Thyroid gland (tissue), 4 donors: ENCODE data around the gene NDUFS3. TPM values are rescaled to one million over a fixed set of nuclear protein-coding genes. Genes with fewer than 3 reads are reported as not detected.
"Not testable (repeated sequence)": the region's sequence is repeated elsewhere in the genome, so short reads cannot be mapped to it uniquely, and the experiment has no call there.

Experiments
- DNase-seq, 2 donors: peaks; one replicate each; pipeline ENCODE4 v3.0.0-alpha.2; 2019
- H3K27ac ChIP-seq, 3 donors: fragments of 200-600 bp; sonication (generic); 1 replicate in 2 of 3; 2 replicates in 1 of 3; pipeline ENCODE4 v1.5.1; 2016 to 2019; ENCODE audit warnings: mild to moderate bottlenecking in 1 of 3, moderate library complexity in 1 of 3
- H3K27me3 ChIP-seq: fragments of 200-600 bp; sonication (generic); one replicate; pipeline ENCODE4 v1.5.1; 2019
- H3K36me3 ChIP-seq, 2 donors: fragments of 200-600 bp; sonication (generic); one replicate each; pipeline ENCODE4 v1.5.1; 2016 to 2019
- H3K4me1 ChIP-seq, 2 donors: fragments of 200-600 bp; sonication (generic); one replicate each; pipeline ENCODE4 v1.5.1; 2017 to 2019
- H3K4me3 ChIP-seq, 3 donors: fragments of 200-600 bp; sonication (generic); replicated peaks in 1 of 3; 1 replicate in 2 of 3; 2 replicates in 1 of 3; pipeline ENCODE4 v1.5.1; 2016; ENCODE audit warnings: mild to moderate bottlenecking in 1 of 3
- H3K9me3 ChIP-seq: fragments of 200-600 bp; sonication (generic); one replicate; pipeline ENCODE4 v1.5.1; 2017
- POLR2A ChIP-seq, 2 donors: fragments of 450-650 bp; IDR thresholded peaks; one replicate each; pipeline ENCODE4 v1.6.1; 2017; ENCODE audit warnings: antibody characterized with exemption in 2 of 2, mild to moderate bottlenecking in 2 of 2, moderate library complexity in 1 of 2
- WGBS, 2 donors: methylation state at CpG; one replicate each; pipeline ENCODE4 v1.1.5; 2017; 5-methylcytosine and 5-hydroxymethylcytosine counted together
- intact Hi-C: fragments of 100-400 bp; cut with DNase I; formaldehyde crosslinking; loops from one replicate; pipeline ENCODE4 v1.15.1; 2023
- total RNA-seq, 4 donors: library from RNA; depleted of rRNA; stranded (reverse); fragments of >200 nt; gene quantifications; one replicate each; pipeline ENCODE4 v1.2.3, GENCODE V29; 2016
- TF ChIP-seq, protein P1 (sequence below), 6 experiments: fragments of 200-600 bp in 3 of 6; fragments of 450-650 bp in 3 of 6; sonication (generic) in 3 of 6; IDR thresholded peaks; one replicate each; pipeline ENCODE4 v1.5.1; 2016 to 2019; ENCODE audit warnings: antibody characterized with exemption in 6 of 6, mild to moderate bottlenecking in 2 of 6, inconsistent platforms in 1 of 6, moderate library complexity in 1 of 6

The NDUFS3 gene
- total RNA-seq, 4 donors from 2014 or later, result 42.6 to 84.3 (median 81.2) TPM

DNA sequence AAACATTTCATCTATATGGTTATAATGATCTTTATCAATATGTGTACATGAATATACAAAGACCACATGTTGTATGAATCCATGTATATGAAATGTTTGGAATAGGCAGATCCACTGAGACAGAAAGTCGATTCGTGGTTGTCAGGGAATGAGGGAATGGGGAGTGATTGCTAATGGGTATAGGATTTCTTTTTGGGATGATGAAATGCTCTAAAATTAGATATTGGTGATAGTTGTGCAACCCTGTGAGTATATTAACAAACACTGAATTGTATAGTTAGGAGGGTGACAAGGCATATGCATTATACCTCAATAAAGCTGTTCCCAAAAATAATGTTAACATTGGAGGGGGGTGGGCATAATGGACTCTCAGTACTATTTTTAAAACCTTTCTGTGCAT lies 18.4 kb upstream of the NDUFS3 start:
- intact Hi-C loops, result no loop called here
- no peaks in the 10 kb centered on the region for H3K27me3 ChIP-seq
- 91 to 92% methylated on average over 2 of the region's 2 CpGs for WGBS, 2 donors
- H3K4me3 ChIP-seq, result no peak overlapping the region
- H3K27ac ChIP-seq, result no peak overlapping the region
- no peak for DNase-seq
- H3K4me1 ChIP-seq, result peaks cover 5% of the 10 kb centered on the region in 2 donors
- H3K36me3 ChIP-seq, result no peaks in the 10 kb centered on the region
- H3K9me3 ChIP-seq, result no peaks in the 10 kb centered on the region
- TF ChIP-seq, protein P1, sequence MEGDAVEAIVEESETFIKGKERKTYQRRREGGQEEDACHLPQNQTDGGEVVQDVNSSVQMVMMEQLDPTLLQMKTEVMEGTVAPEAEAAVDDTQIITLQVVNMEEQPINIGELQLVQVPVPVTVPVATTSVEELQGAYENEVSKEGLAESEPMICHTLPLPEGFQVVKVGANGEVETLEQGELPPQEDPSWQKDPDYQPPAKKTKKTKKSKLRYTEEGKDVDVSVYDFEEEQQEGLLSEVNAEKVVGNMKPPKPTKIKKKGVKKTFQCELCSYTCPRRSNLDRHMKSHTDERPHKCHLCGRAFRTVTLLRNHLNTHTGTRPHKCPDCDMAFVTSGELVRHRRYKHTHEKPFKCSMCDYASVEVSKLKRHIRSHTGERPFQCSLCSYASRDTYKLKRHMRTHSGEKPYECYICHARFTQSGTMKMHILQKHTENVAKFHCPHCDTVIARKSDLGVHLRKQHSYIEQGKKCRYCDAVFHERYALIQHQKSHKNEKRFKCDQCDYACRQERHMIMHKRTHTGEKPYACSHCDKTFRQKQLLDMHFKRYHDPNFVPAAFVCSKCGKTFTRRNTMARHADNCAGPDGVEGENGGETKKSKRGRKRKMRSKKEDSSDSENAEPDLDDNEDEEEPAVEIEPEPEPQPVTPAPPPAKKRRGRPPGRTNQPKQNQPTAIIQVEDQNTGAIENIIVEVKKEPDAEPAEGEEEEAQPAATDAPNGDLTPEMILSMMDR (IDR thresholded peaks at IDR 0.05), result no peak
- TF ChIP-seq POLR2A (IDR thresholded peaks at IDR 0.05), result no peak

DNA sequence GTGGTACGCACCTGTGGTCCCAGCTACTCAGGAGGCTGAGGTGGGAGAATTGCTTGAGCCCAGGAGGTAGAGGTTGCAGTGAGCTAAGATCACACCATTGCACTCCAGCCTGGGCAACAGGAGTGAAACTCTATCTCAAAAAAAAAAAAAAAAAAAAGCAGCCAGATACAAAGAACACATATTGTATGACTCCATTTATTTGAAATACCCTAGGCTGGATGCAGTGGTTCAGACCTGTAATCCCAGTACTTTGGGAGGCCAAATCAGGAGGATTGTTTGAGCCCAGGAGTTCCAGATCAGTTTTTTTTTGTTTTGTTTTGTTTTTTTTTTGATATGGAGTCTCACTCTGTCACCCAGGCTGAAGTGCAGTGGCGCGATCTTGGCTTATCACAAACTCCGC lies 16.5 kb upstream of the NDUFS3 start:
- H3K4me1 ChIP-seq, result peaks cover 8 to 12% of the 10 kb centered on the region in 2 donors
- H3K27ac ChIP-seq, DNase-seq, H3K27me3 ChIP-seq, H3K36me3 ChIP-seq, H3K4me3 ChIP-seq, intact Hi-C loops, H3K9me3 ChIP-seq: not testable (repeated sequence)
- 95 to 97% methylated on average over 4 of the region's 4 CpGs for WGBS, 2 donors

DNA sequence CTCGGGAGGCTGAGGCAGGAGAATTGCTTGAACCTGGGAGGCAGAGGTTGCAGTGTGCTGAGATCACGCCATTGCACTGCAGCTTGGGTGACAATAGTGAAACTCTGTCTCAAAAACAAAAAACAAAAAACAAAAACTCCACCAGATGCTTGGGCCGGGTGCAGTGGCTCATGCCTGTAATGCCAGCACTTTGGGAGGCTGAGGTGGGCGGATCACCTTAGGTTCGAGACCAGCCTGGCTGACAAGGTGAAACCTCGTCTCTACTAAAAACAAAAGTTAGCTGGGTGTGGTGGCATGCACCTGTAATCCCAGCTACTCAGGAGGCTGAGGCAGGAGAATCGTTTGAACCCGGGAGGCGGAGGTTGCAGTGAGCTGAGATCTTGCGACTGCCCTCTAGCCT lies 14.5 kb upstream of the NDUFS3 start:
- H3K27ac ChIP-seq, H3K9me3 ChIP-seq, intact Hi-C loops, H3K27me3 ChIP-seq, DNase-seq, H3K4me3 ChIP-seq, H3K36me3 ChIP-seq: not testable (repeated sequence)
- peaks cover 8 to 12% of the 10 kb centered on the region in 2 donors for H3K4me1 ChIP-seq
- 95 to 96% methylated on average over 10 of the region's 10 CpGs for WGBS, 2 donors

DNA sequence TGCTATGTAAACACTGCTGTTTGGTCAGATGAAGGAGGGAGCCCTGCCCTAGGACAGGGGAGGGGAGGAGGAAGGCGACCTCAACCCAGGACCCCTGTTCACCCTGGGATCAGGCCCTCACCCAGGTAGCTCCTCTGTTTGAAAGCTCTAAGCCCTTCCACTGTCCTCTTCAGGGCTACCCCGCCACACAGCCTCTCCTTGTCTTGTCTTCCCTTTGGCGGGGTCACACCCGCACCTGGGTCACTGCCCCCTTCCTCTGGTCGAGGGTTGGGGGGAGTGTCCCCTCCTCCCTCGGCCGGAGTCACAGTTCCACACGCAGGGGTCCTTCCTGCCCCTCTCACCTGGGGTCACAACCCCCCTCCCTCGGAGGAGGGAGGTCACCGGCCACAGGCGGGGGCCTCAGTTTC lies 13.9 kb upstream of the NDUFS3 start:
- Histone ChIP-seq H3K9me3 (no peaks in the 10 kb centered on the region), H3K36me3 (no peaks in the 10 kb centered on the region), H3K27ac (peak overlapping the region; percentile 28 to 76 (median 75)), H3K4me1 (peaks cover 8 to 12% of the 10 kb centered on the region in 2 donors), H3K4me3 (peak overlapping the region in 2 of 3 donors; percentile 90 to 96), H3K27me3 (no peaks in the 10 kb centered on the region)
- no peak for TF ChIP-seq POLR2A (IDR thresholded peaks at IDR 0.05)
- TF ChIP-seq, protein P1 (IDR thresholded peaks at IDR 0.05), result no peak
- WGBS, 2 donors, result 20 to 26% methylated on average over 7 of the region's 11 CpGs
- DNase-seq, result no peak
- intact Hi-C loops, result no loop called here

DNA sequence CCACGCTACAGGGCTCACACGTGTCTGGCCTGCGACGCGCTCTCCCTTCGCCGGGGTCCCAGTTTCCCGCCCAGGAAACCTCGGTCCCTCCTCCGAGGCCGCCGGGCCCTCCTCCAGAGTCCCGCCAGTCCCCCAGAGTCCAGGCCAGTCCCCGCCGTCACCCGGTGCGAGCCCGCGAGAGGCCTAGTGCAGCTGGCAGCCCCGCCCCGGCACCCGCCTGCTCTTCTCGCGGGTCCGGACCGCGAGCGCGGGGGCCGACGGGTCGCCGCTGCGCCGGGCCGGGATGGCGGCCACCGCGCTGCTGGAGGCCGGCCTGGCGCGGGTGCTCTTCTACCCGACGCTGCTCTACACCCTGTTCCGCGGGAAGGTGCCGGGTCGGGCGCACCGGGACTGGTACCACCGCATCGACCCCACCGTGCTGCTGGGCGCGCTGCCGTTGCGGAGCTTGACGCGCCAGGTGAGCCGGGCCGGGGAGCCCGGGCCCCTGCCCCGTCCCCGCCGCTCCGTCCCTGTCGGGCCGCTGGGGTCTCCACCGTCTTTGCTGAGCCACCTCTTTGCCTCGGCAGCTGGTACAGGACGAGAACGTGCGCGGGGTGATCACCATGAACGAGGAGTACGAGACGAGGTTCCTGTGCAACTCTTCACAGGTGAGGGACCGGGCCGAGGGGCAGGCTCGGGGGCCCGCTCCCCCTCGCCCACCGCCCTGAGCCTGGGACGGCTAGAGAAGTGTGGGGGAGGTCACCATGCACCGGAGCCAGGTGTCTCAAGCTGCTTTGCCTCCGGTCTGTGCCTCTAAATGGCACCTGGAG lies 13.3 kb upstream of the NDUFS3 start, which contains the start of gene PTPMT1:
TSS of gene PTPMT1 (plus strand) at position 260 of the 809 bp plus-strand sequence. CDS start at position 284, 24 bp downstream.
- intact Hi-C loops, result no loop called here
- H3K4me3 ChIP-seq, result peak within 1 kb of the TSS; percentile 90 to 96 (median 91)
- 3 to 33% methylated on average over 1 to 14 of the region's 86 CpGs for WGBS, 2 donors

More for the DNA sequence above, 13.3 kb upstream of the NDUFS3 start, which contains the start of gene PTPMT1:
- peak; percentile 72 to 77 for DNase-seq
- peaks cover 8 to 12% of the 10 kb centered on the region in 2 donors for H3K4me1 ChIP-seq
- H3K9me3 ChIP-seq, result no peaks in the 10 kb centered on the region
- no peaks in the 10 kb centered on the region for H3K36me3 ChIP-seq
- H3K27ac ChIP-seq, result peak within 1 kb of the TSS; percentile 57 to 76 (median 75)
- no peaks in the 10 kb centered on the region for H3K27me3 ChIP-seq
- TF ChIP-seq, protein P1 (IDR thresholded peaks at IDR 0.05), result no peak
- peak; percentile 8 to 70 for TF ChIP-seq POLR2A (IDR thresholded peaks at IDR 0.05)
